RWPE1 (cell line): ENCODE data around the gene KRT14.
A peak's percentile ranks its signal among the peaks of the same experiment; 100 is the strongest.
"Not testable (repeated sequence)": the region's sequence is repeated elsewhere in the genome, so short reads cannot be mapped to it uniquely, and the experiment has no call there.

ENCODE experiments used
- CTCF ChIA-PET: fragments of 350-600 bp; sonication (Branson Sonifier 250); formaldehyde crosslinking; extraction: SDS; loops from one replicate; lab custom pipeline; 2021; lab: Yijun Ruan, JAX
- POLR2A ChIA-PET: fragments of 400-600 bp; formaldehyde crosslinking; extraction: SDS; loops from one replicate; lab custom pipeline; 2020; ENCODE audit warnings: antibody characterized with exemption; ENCODE audit not compliant: low non-redundant PET; lab: Yijun Ruan, JAX
- DNase-seq: peaks from one replicate; pipeline ENCODE4 v3.0.0; 2012; ENCODE audit warnings: low spot score
- H3K27ac ChIP-seq: fragments of 450-650 bp; 2 replicates; pipeline ENCODE4 v1.5.1; 2017
- TF ChIP-seq, protein P1 (sequence below): fragments of 450-650 bp; conservative IDR thresholded peaks from 2 replicates; pipeline ENCODE4 v1.5.1; 2017; ENCODE audit warnings: low read depth, mild to moderate bottlenecking

The KRT14 gene

DNA sequence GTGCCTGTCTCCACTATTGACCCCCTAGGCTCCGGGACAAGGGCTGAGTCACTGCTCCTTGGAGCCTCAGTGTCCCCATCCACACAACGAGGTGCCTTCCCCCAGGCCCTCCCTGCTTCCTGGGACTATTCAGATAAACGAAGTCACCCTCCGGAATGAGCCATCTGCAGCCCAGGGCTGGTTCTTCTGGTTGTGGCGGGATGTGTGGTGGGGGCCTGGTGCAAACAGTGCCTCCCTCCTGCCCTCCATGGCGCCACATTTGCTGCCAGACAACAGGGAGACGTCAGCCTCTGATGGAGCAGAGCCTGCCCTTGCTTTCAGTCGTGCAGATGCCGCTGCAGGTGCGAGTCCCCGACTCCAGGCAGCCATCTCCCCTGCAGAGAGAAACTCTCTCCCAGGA is 31.0 kb upstream of the KRT14 start:
- ChIA-PET CTCF (no interaction called here), POLR2A (no interaction called here)
- no peak for DNase-seq
- peak overlapping the region; percentile 100 for H3K27ac ChIP-seq
- TF ChIP-seq, protein P1, sequence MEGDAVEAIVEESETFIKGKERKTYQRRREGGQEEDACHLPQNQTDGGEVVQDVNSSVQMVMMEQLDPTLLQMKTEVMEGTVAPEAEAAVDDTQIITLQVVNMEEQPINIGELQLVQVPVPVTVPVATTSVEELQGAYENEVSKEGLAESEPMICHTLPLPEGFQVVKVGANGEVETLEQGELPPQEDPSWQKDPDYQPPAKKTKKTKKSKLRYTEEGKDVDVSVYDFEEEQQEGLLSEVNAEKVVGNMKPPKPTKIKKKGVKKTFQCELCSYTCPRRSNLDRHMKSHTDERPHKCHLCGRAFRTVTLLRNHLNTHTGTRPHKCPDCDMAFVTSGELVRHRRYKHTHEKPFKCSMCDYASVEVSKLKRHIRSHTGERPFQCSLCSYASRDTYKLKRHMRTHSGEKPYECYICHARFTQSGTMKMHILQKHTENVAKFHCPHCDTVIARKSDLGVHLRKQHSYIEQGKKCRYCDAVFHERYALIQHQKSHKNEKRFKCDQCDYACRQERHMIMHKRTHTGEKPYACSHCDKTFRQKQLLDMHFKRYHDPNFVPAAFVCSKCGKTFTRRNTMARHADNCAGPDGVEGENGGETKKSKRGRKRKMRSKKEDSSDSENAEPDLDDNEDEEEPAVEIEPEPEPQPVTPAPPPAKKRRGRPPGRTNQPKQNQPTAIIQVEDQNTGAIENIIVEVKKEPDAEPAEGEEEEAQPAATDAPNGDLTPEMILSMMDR, result no peak

DNA sequence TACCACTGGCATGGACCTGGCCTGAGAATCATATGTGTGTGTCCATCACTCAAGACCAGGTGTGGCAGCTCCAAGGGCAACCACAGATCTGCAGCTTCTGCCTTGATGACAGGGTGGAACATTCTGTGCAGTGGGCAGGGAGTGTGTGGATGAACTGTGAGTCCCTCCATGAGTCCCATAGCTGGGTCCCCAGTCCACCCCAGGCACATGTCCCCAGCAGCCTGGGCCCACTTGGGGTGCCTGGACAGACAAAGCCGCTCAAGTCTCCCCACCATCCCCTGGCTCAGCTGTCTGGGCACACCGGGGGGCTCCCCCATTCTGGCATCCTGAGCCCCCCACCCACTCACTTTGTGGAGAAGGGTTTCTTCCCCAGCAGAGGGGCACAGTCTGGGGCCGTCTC is 30.4 kb upstream of the KRT14 start:
- TF ChIP-seq, protein P1, result no peak
- H3K27ac ChIP-seq, result peak overlapping the region; percentile 100
- no peak for DNase-seq
- ChIA-PET POLR2A (interaction anchor here (0.9 kb wide), 1 partner anchor 31 kb away, joined by 3 read pairs; the partner anchor contains the start of gene KRT14), CTCF (interaction anchor here (0.7 kb wide), 1 partner anchor 32 kb away, joined by 3 read pairs; no protein-coding TSS in a partner anchor)

DNA sequence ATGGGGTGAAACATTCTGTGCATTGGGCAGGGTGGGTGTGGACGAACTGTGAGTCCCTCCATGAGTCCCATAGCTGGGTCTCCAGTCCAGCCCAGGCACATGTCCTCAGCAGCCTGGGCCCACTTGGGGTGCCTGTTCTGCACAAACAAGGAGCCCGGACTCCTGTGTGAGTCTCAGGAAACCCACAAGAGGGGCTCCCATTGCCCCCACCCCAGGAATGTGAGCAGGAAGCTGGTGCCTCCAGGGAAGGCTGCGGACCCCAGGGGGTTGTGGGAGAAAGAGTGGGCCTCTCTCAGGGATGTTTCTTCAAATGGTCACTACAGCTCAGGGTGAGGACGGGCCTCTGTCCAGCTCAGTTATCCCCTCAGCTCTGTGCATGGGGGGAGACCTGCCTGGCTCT is 29.8 kb upstream of the KRT14 start:
- not testable (repeated sequence) for DNase-seq
- CTCF ChIA-PET, result interaction anchor here (0.7 to 1.8 kb wide), 2 partner anchors 32 to 46 kb away, joined by 3 to 6 read pairs; no protein-coding TSS in a partner anchor
- POLR2A ChIA-PET, result interaction anchor here (0.9 kb wide), 1 partner anchor 30 kb away, joined by 3 read pairs; the partner anchor contains the start of gene KRT14
- H3K27ac ChIP-seq, result peak overlapping the region; percentile 100

DNA sequence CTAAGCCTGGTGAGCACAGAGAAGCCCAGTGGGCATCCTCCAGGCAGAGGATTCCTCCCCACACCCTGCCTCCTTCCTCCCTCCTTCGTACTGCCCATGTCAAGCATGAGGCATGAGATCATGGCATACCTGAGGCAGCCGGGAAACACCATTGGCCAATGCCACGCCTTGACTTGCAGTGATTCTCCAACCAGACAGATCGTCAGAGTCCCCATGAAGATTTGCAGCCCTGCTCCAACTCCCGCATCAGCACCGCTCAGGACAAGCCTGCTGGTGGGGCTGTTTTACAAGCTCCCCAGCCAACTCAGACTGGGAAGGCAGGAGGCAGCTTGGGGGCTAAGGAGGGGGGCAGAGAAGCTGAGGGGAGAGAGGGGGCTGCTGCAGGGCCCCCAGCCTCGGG is 28.8 kb upstream of the KRT14 start:
- H3K27ac ChIP-seq, result peak overlapping the region; percentile 100
- POLR2A ChIA-PET, result no interaction called here
- peak; percentile 77 for DNase-seq
- TF ChIP-seq, protein P1, result no peak
- CTCF ChIA-PET, result interaction anchor here (1.8 kb wide), 1 partner anchor 47 kb away, joined by 6 read pairs; no protein-coding TSS in a partner anchor

DNA sequence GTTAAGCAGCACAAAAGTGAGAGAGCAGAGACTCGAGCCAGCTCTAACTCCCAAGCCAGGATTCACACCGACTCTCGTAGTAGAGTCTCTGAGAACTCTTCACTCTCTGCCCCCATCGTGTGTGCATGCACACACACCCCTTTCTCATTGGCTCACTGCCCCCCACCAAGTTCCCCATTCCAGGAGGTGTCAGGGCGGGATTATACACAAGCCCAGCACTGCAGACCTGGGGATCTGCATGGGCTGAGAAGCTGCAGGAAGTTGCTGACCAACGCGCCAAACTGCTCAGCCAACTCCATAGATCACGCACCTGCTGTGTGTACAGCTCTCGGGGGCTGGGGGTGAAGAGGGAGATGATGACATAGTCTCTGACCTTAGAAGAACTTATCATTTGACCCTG is 28.1 kb upstream of the KRT14 start:
- CTCF ChIA-PET, DNase-seq, POLR2A ChIA-PET: not testable (repeated sequence)
- peak overlapping the region; percentile 100 for H3K27ac ChIP-seq

DNA sequence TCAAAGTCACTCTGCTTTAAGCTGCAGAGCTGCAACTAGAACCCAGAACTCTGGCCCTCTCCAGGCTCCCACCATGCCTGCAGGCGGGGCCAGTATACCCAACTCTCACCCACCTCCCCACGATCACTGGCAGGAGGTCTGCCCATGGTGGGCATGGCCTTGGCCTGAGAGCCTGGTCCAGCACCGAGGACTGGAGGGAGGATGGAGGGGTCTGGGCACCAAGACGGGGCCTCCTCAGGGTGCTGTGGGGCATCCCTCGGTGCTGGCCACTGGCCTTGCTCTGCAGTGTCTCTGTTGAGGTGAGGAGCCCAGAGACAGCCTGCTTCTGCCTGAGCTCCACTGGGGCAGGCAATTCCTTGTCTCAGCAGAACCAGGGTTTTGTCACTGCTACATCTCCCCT is 27.4 kb upstream of the KRT14 start:
- peak overlapping the region; percentile 100 for H3K27ac ChIP-seq
- TF ChIP-seq, protein P1, result no peak
- ChIA-PET POLR2A (no interaction called here), CTCF (no interaction called here)
- no peak for DNase-seq

DNA sequence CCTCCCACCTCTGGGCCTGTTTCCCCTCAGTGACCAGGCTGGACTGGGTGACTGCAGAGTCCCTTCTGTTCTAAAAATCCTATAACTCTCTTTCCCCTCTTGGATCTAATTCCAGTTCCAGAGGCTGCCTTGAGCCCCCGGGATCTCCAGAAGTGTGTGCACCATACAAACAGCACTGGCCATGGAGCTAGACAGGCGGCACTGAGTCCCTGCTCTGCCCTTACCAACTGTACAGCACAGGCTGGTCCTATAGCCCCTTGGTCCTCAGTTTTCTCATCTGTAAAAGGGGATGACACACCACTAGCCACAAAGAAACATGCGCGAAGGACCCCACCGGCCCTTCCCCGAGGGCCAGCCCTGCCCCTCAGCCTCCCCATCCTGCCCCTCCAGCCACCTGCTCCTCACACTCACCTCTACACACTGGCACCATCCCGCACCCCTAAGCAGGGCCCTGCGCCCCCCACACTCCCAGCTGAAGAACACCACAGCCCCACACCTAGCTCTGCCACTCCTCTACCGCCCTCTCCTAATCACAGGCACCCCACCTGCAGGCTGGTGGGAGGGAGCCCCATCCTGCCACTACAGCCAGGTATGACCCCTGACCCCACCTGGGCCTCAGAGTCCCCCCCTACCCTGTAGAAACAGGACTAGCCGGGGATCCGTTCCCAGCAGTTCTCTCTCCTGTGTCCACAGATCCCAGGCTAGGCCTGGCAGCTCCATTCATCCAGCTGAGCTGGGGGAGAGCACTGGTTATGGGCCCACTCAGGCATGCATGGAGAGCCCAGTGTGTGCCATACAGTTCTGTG is 26.8 kb upstream of the KRT14 start:
- TF ChIP-seq, protein P1, result no peak
- no peak for DNase-seq
- CTCF ChIA-PET, result interaction anchor here (0.6 to 1.3 kb wide), 2 partner anchors 28 to 34 kb away, joined by 3 read pairs; no protein-coding TSS in a partner anchor
- peak overlapping the region; percentile 100 for H3K27ac ChIP-seq
- POLR2A ChIA-PET, result no interaction called here

DNA sequence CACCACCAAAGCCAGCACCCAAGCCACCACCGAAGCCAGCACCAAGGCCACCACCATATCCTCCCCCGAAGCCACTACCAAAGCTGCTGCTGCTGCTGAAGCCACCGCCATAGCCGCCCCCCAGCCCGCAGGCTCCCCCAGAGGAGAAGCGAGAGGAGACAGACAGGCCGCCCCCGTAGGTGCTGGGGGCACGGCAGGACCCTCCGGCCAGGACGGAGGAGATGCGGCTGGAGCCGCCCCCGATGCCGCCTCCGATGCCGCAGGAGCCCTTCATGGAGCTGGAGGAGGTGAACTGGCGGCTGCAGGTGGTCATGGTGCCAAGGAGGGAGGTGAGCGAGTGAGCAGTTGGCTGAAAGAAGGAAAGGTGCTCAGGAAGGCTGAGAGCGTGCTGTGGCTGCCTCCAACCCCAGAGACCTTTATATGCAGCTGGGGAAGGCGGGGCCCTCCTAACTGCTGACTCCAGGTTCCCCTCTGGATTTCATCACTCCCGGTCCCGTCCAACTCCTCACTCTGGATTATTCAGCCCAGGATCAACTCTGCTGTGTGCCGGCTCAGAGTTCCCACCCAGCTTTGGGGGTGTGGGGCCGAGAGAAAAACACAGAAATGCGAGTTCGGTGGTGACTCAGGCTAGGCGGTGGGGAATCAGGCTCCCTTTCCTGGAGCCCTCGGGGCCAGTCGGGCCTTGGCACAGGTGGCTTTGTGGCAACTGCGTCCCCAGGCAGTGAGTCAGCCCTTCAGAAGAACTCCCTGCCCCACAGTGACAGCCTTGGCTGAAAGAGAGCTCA is 25.9 kb upstream of the KRT14 start, which contains the start of gene KRT16:
KRT16 (minus strand) TSS at position 392 of the 785 bp plus-strand sequence; CDS start at position 313, 79 bp downstream.
- H3K27ac ChIP-seq, result peak within 1 kb of the TSS; percentile 100
- CTCF ChIA-PET, result interaction anchor here (0.6 to 1.3 kb wide), 4 partner anchors 29 to 197 kb away, joined by 3 read pairs; no protein-coding TSS in a partner anchor
- POLR2A ChIA-PET, result not testable (repeated sequence)
- DNase-seq, result peak; percentile 69
